H9 (cell line): ENCODE results near the gene NCAPH2. TPM values are rescaled to one million over a fixed set of nuclear protein-coding genes. Genes with fewer than 3 reads are reported as not detected.

Source experiments
- DNase-seq: peaks from one replicate; pipeline ENCODE4 v3.0.0-alpha.2; 2017
- H2AFZ ChIP-seq: one replicate; pipeline ENCODE4 v1.6.1; 2013; ENCODE audit warnings: mild to moderate bottlenecking, low read length, control low read depth, moderate library complexity
- H2AK5ac ChIP-seq: 2 replicates; pipeline ENCODE4 v1.6.1; 2013; ENCODE audit warnings: low read length, control low read depth, mixed read lengths; ENCODE audit not compliant: insufficient read length
- H2BK120ac ChIP-seq: one replicate; pipeline ENCODE4 v1.6.1; 2013; ENCODE audit warnings: low read depth, mild to moderate bottlenecking, low read length, control low read depth, inconsistent platforms; ENCODE audit not compliant: poor library complexity, severe bottlenecking
- H2BK12ac ChIP-seq: 2 replicates; pipeline ENCODE4 v1.6.1; 2013; ENCODE audit warnings: low read length, control low read depth, mixed read lengths, low read depth; ENCODE audit not compliant: insufficient read length
- H2BK15ac ChIP-seq: 2 replicates; pipeline ENCODE4 v1.6.1; 2013; ENCODE audit warnings: low read depth, low read length, control low read depth
- H2BK20ac ChIP-seq: one replicate; pipeline ENCODE4 v1.6.1; 2013; ENCODE audit warnings: low read depth, mild to moderate bottlenecking, low read length, control low read depth, inconsistent platforms; ENCODE audit not compliant: poor library complexity, severe bottlenecking
- H2BK5ac ChIP-seq: 2 replicates; pipeline ENCODE4 v1.6.1; 2013; ENCODE audit warnings: low read length, control low read depth, mixed read lengths; ENCODE audit not compliant: insufficient read length
- H3K14ac ChIP-seq: 2 replicates; pipeline ENCODE4 v1.6.1; 2013; ENCODE audit warnings: low read length, control low read depth; ENCODE audit not compliant: insufficient read depth
- H3K18ac ChIP-seq: 2 replicates; pipeline ENCODE4 v1.6.1; 2013; ENCODE audit warnings: low read depth, mild to moderate bottlenecking, mixed read lengths, low read length, control low read depth; ENCODE audit not compliant: insufficient read length
- H3K23ac ChIP-seq: 2 replicates; pipeline ENCODE4 v1.6.1; 2013; ENCODE audit warnings: low read length, control low read depth, mixed read lengths, low read depth; ENCODE audit not compliant: insufficient read length
- H3K23me2 ChIP-seq: 2 replicates; pipeline ENCODE4 v1.6.1; 2013; ENCODE audit warnings: low read depth, mild to moderate bottlenecking, mixed read lengths, low read length, control low read depth; ENCODE audit not compliant: insufficient read length, poor library complexity, severe bottlenecking
- H3K27ac ChIP-seq: 2 replicates; pipeline ENCODE4 v1.5.1; 2013; ENCODE audit warnings: low read length, control low read depth, mixed read lengths, low read depth; ENCODE audit not compliant: insufficient read length
- H3K27me3 ChIP-seq: 2 replicates; pipeline ENCODE4 v1.6.1; 2013; ENCODE audit warnings: low read length, control low read depth, inconsistent platforms; ENCODE audit not compliant: insufficient read depth
- H3K4ac ChIP-seq: 2 replicates; pipeline ENCODE4 v1.6.1; 2013; ENCODE audit warnings: low read depth, mild to moderate bottlenecking, control low read depth, inconsistent platforms, low read length, moderate library complexity
- H3K4me1 ChIP-seq: 2 replicates; pipeline ENCODE4 v1.6.1; 2013; ENCODE audit warnings: low read length, control low read depth, inconsistent platforms; ENCODE audit not compliant: insufficient read depth
- H3K4me2 ChIP-seq: 2 replicates; pipeline ENCODE4 v1.6.1; 2013; ENCODE audit warnings: low read length, control low read depth, mixed read lengths; ENCODE audit not compliant: insufficient read length, insufficient read depth
- H3K56ac ChIP-seq: 2 replicates; pipeline ENCODE4 v1.6.1; 2013; ENCODE audit warnings: low read depth, mild to moderate bottlenecking, mixed read lengths, low read length, control low read depth; ENCODE audit not compliant: insufficient read length
- H3K79me1 ChIP-seq: 2 replicates; pipeline ENCODE4 v1.6.1; 2013; ENCODE audit warnings: low read depth, mild to moderate bottlenecking, moderate library complexity, low read length, control low read depth, inconsistent platforms; ENCODE audit not compliant: insufficient read depth, poor library complexity, severe bottlenecking
- H3K79me2 ChIP-seq: 2 replicates; pipeline ENCODE4 v1.6.1; 2013; ENCODE audit warnings: low read length, control low read depth, inconsistent platforms; ENCODE audit not compliant: insufficient read depth
- H3K9ac ChIP-seq: 2 replicates; pipeline ENCODE4 v1.6.1; 2013; ENCODE audit warnings: low read length, control low read depth, mixed read lengths; ENCODE audit not compliant: insufficient read length; ENCODE audit errors: extremely low read depth
- H3K9me3 ChIP-seq: one replicate; pipeline ENCODE4 v1.6.1; 2013; ENCODE audit warnings: low read depth, low read length, inconsistent platforms; ENCODE audit not compliant: control insufficient read depth
- H3T11ph ChIP-seq: one replicate; pipeline ENCODE4 v1.6.1; 2013; ENCODE audit warnings: mild to moderate bottlenecking, low read length, control low read depth, inconsistent platforms
- H4K20me1 ChIP-seq: one replicate; pipeline ENCODE4 v1.6.1; 2013; ENCODE audit not compliant: control insufficient read depth, insufficient read length, insufficient read depth
- H4K5ac ChIP-seq: 2 replicates; pipeline ENCODE4 v1.6.1; 2013; ENCODE audit warnings: low read depth, mild to moderate bottlenecking, mixed read lengths, low read length, control low read depth; ENCODE audit not compliant: insufficient read length
- H4K8ac ChIP-seq: replicated peaks from 2 replicates; pipeline ENCODE4 v1.6.1; 2013; ENCODE audit warnings: low read length, control low read depth, mixed read lengths, low read depth; ENCODE audit not compliant: insufficient read length
- H4K91ac ChIP-seq: 2 replicates; pipeline ENCODE4 v1.6.1; 2013; ENCODE audit warnings: low read depth, mild to moderate bottlenecking, moderate library complexity, mixed read lengths, low read length, control low read depth; ENCODE audit not compliant: insufficient read length
- H3K27ac Mint-ChIP-seq, 3 experiments: 2 replicates in 2 of 3; 3 replicates in 1 of 3; pipeline ENCODE4 v1.8.0; 2020 to 2021; ENCODE audit warnings: mixed read lengths in 3 of 3, mild to moderate bottlenecking in 1 of 3, moderate library complexity in 1 of 3
- H3K27me3 Mint-ChIP-seq: 2 replicates; pipeline ENCODE4 v1.8.0; 2021; ENCODE audit warnings: low read depth, mild to moderate bottlenecking, moderate library complexity, mixed read lengths
- H3K36me3 Mint-ChIP-seq, 3 experiments: 2 replicates in 2 of 3; 3 replicates in 1 of 3; pipeline ENCODE4 v1.8.0; 2020 to 2021; ENCODE audit warnings: low read depth in 3 of 3, mixed read lengths in 3 of 3; ENCODE audit not compliant: insufficient read depth in 1 of 3
- H3K4me1 Mint-ChIP-seq, 2 experiments: 2 replicates each; pipeline ENCODE4 v1.8.0; 2020; ENCODE audit warnings: mixed read lengths in 2 of 2
- H3K4me3 Mint-ChIP-seq, 2 experiments: 2 replicates in 1 of 2; 3 replicates in 1 of 2; pipeline ENCODE4 v1.8.0; 2020 to 2021; ENCODE audit warnings: mild to moderate bottlenecking in 2 of 2, mixed read lengths in 2 of 2, moderate library complexity in 1 of 2
- H3K9me3 Mint-ChIP-seq, 2 experiments: 2 replicates in 1 of 2; 3 replicates in 1 of 2; pipeline ENCODE4 v1.8.0; 2020; ENCODE audit warnings: mild to moderate bottlenecking in 2 of 2, mixed read lengths in 2 of 2, moderate library complexity in 1 of 2
- CTCF ChIP-seq: fragments of 200-600 bp; sonication (generic); conservative IDR thresholded peaks from 3 replicates; pipeline ENCODE4 v1.8.0; 2021; ENCODE audit warnings: antibody characterized with exemption, mild to moderate bottlenecking
- WGBS: extraction: QIAGEN DNeasy Blood & Tissue Kit; methylation state at CpG from one replicate; pipeline ENCODE4 v1.1.7; 2013; ENCODE audit warnings: missing lambda C conversion rate, low lambda C conversion rate, mixed read lengths; ENCODE audit not compliant: insufficient read length; ENCODE audit errors: extremely low coverage; 5-methylcytosine and 5-hydroxymethylcytosine counted together
- total RNA-seq: library from RNA; stranded (reverse); gene quantifications from 2 replicates; pipeline ENCODE4 v1.2.1, GENCODE V29; 2021

Gene NCAPH2
- total RNA-seq, 1 experiment from 2014 or later = 76.2 TPM

- no peak overlapping the region for H3K27ac Mint-ChIP-seq
- H2BK12ac ChIP-seq = no peak overlapping the region
- H3K27me3 Mint-ChIP-seq = peaks cover 3% of the 10 kb centered on the region
- no peaks in the 10 kb centered on the region for H4K20me1 ChIP-seq
- no peak overlapping the region for H3K4ac ChIP-seq
- H3K36me3 Mint-ChIP-seq = peaks cover 0 to 3% (median 0%) of the 10 kb centered on the region in 3 experiments; a peak in 2 of 7 replicates
- no peak overlapping the region for H3T11ph ChIP-seq
- no peaks in the 10 kb centered on the region for H3K79me1 ChIP-seq
- H3K23me2 ChIP-seq = peaks cover 8% of the 10 kb centered on the region
- no peak overlapping the region for H3K4me2 ChIP-seq
- H3K14ac ChIP-seq = no peak overlapping the region
- H3K56ac ChIP-seq = no peak overlapping the region
- H2BK5ac ChIP-seq = no peak overlapping the region
- no peaks in the 10 kb centered on the region for H3K79me2 ChIP-seq
- no peak overlapping the region for H4K8ac ChIP-seq
- no peak overlapping the region for H2BK20ac ChIP-seq
- H3K4me1 ChIP-seq = no peaks in the 10 kb centered on the region
- H3K9ac ChIP-seq = no peak overlapping the region
- DNase-seq = peak; percentile 15
- no peak overlapping the region for H3K23ac ChIP-seq
- no CpG with 5 or more reads among the region's 24 CpGs for WGBS
- H2AFZ ChIP-seq = no peak overlapping the region
- H3K4me3 Mint-ChIP-seq = no peak overlapping the region
- TF ChIP-seq CTCF = no peak
- no peaks in the 10 kb centered on the region for H3K9me3 Mint-ChIP-seq
- no peak overlapping the region for H3K18ac ChIP-seq
- peaks cover 5 to 8% of the 10 kb centered on the region in 2 experiments for H3K4me1 Mint-ChIP-seq
- H4K5ac ChIP-seq = no peak overlapping the region
- H2BK15ac ChIP-seq = no peak overlapping the region
- H3K27me3 ChIP-seq = no peaks in the 10 kb centered on the region
- no peak overlapping the region for H2AK5ac ChIP-seq
- H4K91ac ChIP-seq = no peak overlapping the region
- no peak overlapping the region for H2BK120ac ChIP-seq
- no peak overlapping the region for H3K27ac ChIP-seq
- no peaks in the 10 kb centered on the region for H3K9me3 ChIP-seq
Observed at GRCh38 chr22:50502628-50503474, 5.2 kb upstream of the NCAPH2 start.
